Measurements from ENCODE around the gene BTRC.

- TF ChIP-seq, protein P1, sequence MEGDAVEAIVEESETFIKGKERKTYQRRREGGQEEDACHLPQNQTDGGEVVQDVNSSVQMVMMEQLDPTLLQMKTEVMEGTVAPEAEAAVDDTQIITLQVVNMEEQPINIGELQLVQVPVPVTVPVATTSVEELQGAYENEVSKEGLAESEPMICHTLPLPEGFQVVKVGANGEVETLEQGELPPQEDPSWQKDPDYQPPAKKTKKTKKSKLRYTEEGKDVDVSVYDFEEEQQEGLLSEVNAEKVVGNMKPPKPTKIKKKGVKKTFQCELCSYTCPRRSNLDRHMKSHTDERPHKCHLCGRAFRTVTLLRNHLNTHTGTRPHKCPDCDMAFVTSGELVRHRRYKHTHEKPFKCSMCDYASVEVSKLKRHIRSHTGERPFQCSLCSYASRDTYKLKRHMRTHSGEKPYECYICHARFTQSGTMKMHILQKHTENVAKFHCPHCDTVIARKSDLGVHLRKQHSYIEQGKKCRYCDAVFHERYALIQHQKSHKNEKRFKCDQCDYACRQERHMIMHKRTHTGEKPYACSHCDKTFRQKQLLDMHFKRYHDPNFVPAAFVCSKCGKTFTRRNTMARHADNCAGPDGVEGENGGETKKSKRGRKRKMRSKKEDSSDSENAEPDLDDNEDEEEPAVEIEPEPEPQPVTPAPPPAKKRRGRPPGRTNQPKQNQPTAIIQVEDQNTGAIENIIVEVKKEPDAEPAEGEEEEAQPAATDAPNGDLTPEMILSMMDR (IDR thresholded peaks at IDR 0.05), result no peak
- no peak for TF ChIP-seq MAFK (IDR thresholded peaks at IDR 0.05; ENCODE audit: partially characterized antibody)
- TF ChIP-seq POLR2A (IDR thresholded peaks at IDR 0.05; ENCODE audit: low read length), result no peak
- no peak for TF ChIP-seq HDAC2 (IDR thresholded peaks at IDR 0.05)
- no peak for TF ChIP-seq RCOR1 (IDR thresholded peaks at IDR 0.05; ENCODE audit: low read depth, low read length)
- TF ChIP-seq EP300 (IDR thresholded peaks at IDR 0.05), result no peak
- no peak for TF ChIP-seq CHD4 (IDR thresholded peaks at IDR 0.05; ENCODE audit: borderline replicate concordance)
These were observed 57.6 kb downstream of the BTRC start for GRCh38 chr10:101411598-101411997.

All from A549 (cell line).